DMS153 (cell line): ENCODE results near the gene CD247.

Source experiments
- DNase-seq: peaks from one replicate; lab custom pipeline; 2025; lab: John Stamatoyannopoulos, UW

CD247 gene

DNA sequence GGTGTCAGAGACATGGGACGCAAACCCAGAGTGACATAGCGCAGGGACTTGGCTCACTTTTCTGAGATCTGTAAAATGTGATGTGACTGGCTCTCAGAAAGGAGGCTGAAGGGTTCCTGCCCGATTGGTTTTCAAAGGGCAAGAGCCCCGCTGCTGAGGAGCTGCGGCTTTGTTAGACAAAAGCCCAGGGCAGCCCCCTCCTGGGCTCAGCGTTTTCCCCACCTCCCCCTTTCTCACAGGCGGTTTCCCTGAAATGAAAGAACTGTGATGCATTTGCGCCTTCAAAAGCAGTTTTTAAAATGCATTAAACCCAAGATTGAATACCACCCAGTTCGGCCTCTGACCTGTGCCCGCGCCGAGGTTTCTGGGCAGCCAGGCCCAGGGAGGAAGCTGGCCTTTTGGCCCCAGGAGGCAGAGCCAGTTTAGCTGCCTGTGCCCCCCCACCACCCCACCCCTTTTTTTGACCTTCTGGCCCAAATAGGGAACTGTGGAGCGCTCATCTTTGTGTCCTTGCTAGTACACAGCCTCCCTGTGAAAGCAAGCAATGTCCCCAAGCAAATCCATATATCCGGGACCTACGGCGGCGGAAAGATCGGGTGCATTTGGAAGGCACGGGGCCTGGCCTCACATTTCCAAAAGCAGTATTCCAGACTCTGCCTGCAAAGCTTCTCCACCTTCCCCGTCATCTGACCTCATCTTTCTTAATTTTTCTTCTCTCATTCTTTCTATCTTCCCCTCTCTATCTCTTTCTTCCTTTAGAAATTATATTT, 28.6 kb downstream of the CD247 start:
- no peak for DNase-seq

DNA sequence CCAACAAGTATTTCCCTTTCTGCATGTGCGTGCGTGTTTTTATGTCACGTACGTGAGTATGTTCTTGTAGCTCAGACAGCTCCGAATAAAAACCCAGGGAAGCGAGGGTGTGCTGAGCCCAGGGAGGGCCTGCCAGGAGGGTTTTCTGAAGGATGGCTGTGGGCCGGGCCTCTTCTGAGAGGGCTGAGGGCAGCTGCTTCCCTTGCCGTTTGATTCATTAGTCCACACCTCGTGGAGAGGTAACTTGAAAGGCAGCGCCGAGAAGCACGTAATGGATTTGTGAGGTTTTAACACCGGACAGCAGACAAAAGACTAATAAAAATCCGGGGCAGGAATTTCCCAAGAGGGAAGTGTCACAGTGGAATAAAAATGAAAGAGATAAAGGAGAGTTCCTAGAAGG, 29.5 kb downstream of the CD247 start:
- no peak for DNase-seq

DNA sequence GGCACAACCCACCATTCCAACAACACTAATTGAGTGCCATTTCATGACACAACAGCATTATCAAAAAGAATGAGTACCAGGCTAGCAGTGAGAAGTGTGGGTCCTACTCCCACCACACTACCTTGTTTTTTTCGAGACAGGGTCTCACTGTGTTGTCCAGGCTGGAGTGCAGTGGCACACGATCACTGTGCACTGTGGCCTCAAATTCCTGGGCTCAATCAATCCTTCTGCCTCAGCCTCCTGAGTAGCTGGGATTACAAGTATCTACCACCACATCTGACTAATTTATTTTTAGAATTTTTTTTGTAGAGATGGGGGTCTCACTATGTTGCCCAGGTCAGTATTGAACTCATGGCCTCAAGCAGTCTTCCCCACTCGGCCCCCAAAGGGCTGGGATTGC, 30.7 kb downstream of the CD247 start:
- DNase-seq: no peak

DNA sequence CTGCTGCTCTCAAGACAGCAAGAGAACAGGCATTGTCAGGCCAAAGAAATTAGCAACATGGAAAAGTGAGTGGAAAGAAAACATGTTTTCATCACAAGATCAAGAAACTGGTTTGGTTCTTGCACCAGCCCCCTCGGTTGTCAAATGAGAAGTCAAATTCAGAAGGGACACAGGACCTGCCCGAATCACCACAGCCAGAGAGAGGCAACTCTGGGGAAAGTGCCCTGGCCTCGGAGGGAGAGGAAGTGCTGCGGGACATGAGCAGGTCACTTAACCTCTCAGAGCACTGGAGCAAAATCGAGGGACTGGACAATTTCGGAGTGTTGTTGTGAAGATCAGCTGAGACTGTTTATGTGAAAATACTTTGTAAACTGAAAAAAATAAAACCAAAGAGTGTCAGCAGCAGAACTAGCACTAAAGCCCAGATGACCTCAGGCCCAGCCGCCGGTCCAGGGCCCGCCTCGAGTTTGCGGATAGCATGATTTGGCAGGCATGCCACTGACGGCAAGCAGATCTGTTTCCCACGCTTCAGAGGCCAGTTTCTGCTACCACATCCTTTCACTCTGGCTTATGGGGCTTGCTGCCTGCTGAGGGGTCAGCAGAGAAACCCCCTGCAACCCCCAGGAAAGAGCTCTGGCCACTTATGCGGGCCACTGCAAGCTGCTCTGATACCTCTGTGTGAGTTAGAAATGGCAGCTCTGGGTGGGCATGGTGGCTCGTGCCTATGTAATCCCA, 32.1 kb downstream of the CD247 start:
- no peak for DNase-seq

DNA sequence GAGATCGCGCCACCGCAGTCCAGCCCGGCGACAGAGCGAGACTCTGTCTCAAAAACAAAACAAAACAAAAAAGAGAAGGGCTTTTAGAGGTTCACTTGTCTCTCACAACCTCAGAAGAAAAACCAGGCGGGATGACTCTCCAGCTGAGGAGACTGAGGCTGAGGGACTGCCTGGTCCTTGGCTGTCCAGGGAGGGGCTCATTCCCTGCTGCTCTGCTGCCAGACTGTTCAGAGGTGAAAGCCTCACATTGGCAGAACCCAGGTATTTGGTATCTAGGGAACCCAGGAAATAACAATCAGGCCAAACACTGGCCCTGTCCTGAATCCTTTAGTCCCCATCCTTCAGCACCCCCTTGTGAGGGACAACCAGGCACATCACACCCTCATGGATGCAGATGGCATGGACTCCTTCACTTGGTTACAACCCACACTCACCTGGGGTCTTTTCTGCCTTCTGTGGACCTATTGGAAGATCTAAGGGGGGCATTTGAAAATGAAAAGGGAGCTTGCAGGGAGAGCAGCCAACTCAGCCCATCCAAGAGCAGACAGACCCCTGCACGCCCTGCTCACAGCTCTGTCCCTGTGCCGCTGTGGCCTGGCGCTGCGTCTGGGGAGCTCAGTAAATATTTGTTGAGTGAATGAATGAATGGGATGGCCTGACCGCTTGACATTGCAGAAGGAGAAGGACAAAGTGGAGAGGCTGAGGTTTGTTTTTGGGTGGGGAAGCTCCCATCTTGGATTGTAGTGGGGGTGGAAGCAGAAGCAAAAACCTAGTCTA, 33.4 kb downstream of the CD247 start:
- no peak for DNase-seq

DNA sequence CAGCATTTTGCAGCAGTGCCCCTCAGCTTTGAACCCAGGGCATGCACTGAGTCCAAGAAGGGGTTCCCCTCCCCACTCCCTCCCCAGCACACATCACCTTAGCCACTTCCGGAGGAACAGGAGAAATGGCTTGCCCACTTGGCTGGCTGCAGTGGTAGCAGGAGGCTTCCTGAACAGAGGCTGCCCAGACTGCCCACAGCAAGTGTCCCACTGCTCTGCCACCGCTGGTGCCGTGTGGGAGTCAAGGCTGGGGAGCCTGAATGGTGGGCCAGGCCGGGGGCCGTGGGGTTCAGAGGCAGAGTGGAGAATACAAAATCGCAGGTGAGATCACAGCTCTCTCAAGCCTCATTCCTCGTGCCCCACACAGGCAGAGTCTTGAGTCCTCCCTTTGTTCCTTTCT, 34.5 kb downstream of the CD247 start:
- DNase-seq: no peak

DNA sequence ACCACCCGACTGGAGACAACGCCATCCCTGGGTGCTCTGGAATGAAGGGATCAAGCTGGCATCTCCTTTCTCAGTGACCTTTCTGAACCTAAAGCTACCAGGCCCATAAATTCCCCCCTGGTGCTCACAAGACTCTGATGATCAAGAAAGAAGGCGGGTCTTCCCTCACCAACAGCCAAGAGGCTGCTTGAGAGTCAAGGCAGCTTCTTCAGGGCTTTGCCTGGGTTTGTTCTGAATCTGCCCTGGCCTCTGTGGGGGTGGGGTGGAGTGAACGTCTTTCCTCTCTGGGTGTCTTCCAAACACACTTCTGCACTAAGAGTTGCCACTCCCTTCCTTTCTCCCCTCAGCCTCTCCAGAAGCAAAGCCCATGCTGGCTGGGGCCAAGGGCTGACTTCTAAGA, 36.1 kb downstream of the CD247 start:
- DNase-seq: no peak

DNA sequence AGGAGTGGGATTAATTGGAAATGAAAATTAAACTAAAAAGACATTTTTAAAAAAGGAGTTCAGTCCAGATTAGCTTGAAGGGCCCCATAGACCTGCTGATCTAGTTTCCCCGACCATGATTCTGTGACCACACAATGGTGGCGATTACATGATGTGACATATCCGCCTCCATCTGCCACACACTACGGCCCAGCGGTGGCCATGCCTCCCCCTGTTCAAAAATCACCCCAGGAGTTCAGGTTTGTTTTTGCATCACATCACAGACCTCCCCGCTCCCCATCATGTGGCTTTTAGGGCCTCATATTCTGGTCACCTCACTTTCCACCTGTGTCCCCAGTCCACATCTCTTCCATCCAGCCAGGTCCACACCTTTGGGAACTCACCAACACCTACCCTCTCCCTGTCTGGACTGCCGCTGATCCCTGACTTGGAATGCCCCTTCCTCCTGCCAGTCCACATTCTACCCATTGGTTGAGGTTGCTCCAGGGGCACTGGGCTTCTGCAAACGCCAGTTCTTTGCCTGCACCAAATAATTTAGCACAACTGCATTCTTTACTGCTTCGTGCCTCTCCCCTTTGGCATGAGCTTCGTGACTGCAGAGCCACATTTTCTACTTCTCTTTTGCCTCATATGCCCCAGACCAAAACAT, 38.9 kb downstream of the CD247 start:
- DNase-seq: no peak

DNA sequence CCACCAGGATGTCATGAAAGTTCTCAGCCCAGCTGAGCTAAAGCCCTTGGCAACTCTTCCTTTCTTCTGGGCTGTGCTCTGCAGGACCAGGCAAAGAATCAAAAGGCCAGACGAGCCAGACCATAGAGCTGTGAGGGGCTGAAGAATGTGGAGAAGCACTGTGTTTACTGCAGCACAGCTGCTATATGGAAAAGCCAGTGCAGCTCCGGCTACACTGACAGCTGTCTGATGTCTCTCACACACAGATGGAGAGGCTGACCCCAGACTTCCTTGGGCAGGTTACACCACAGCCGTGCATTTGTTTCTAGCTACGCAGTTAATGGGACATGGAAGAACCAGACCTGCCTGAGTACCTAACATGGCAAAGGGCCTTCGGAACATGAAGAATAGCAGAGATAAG, 40.3 kb downstream of the CD247 start:
- no peak for DNase-seq

DNA sequence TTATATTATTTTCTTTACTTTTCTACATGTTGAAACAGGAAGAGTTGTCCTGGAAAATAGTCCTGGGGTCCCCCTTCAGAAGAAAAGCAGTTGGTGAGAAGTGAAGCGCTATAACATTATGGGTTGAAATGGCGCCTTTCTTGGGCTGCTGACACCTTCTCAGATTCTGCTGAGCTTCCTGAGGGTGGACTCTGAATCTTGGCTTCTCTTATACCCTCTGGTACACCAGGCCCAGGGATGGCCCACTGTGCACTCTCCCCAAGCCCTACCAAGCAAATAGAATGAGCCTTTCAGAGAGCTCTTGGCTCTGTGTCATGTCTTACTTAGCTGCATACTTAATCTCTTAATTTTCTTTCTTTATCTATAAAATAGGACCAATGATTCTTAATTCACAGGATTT, 42.3 kb downstream of the CD247 start:
- DNase-seq: no peak

DNA sequence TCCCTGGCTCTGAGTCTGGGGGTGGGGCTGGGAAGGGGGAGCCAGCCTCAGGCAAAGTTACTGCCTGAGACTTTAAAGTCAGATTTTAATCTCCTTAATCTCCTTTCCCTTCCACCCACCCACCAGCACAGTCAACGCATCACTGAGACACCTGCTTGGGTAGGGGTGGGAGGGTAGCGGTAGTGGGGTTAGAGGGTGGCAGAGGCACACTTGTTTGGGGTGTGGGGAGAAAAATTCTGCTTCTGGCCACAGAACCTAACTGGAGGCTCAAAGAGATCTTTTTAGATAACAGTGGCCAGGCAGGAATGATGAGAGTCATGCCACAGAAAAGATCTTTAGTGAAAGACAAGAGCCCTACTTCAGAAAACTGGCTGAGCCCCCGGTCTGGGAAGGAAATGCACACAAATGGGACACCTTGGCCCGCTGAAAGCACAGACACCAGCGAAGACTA, 44.1 kb downstream of the CD247 start:
- DNase-seq: no peak

DNA sequence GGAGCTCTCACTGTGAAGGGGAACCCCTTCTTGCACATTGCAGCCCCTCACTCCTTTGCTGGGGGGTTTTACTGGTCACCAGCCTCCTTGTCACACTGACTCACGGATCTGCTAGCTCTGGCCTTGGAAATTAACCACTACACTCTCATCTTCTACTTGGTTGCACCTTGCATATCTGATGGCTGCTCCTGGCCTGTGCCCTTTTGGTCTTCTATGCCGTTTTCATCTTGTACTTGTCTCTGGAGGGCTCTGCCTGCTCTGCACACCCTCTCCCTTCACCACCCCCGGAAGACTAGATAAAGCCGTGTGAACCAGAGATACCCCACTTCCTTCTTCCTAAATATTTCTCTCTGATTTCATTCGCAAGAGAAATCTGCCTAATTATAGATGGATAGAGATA, 44.6 kb downstream of the CD247 start:
- DNase-seq: no peak

DNA sequence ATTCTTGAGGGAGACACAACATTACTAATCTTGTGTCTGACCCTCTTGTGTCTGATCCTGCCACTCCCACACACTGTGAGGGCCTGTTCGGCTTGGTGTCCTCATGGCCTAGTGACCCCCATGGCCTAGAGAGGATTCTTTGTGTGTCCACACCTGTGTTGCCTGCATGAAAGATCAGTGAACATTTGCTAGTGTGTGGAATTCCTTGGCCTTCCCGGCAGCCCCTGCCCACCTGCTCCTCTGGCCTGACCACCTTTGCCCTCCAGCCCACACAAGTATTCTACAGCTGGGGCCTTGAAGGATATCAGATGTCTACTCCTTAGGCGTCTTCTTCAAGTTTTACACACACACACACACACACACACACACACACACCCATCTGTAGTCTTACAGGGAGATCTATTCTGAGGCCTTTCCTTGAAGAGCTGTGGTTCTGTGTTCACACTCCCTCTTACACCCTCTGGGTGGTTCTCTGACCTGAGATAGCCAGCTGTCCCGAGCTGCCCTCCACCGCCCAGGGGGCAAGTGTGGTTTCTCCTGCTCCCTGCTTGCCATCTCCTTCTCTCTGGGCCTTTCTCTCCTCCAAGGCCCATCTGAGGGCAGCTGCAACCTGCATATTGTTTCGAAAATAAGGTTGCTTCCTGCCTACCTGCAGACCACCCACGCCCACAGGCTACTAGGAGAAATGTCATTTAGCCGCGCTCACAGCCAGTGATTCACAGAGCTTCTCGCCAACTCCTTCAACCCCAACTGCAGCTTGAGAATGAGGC, 45.4 kb downstream of the CD247 start:
- no peak for DNase-seq

DNA sequence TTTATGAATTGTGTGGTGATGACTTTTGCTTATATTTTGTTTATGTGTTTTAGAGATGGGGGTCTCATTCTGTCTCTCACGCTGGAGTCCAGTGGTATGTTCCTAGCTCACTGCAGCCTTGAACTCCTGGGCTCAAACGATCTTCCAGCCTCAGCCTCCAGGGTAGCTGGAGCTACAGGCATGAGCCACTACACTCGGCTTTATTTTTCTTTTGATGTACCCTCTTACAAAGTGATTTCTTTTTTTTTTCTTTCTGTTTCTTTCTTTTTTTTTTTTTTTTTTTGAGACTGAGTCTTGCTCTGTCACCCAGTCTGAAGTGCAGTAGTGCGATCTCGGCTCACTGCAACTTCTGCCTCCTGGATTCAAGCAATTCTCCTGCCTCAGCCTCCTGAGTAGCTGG, 46.8 kb downstream of the CD247 start:
- no peak for DNase-seq

DNA sequence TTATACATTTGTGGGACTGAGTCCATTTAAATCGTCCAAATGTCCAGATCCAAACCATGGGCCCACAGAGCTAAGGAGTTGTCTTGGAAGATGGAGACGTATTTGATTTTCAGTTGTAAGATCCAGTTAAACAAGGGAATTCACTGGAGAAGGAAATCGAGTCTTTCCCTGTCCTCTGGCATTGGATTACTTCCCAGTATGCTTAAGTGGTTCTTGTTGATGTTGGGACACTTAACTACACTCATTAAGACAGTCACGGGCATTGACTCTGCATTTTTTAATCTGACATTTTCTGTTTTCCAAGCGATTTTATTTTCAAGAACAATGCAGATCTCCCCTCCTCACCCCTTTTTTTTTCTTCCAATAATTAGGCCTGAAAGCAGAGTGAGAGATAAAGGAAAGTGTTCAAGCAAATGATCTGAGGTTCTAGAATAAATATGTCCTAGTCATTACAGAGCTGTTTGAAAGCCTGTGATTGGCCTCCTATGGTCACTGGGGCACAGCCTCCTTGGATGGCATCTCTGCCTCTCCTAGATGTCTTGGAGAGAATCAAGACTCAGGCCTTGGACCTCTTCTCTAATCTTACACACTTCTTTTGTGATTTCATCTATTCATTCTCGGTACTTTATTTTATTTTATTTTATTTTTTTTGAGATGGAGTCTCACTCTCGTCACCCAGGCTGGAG, 48.9 kb downstream of the CD247 start:
- no peak for DNase-seq

DNA sequence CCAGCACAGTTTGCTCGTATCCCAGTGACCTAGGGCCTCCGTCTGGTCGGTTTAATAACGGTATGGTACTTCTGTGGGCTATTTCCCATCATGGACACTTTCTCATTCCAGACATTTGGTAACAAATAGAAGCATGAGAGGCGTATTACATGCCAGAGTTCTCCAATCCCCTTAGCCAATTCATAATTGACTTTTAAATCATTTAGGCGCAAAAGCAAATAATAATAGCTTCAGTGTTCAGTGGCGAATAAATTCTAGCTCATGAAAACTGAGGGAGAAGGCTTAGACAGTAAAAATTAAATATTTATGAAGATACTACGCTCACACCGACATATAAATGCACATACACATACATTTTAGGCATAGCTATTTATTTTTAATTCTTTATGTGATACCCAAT, 50.6 kb downstream of the CD247 start:
- DNase-seq: no peak

DNA sequence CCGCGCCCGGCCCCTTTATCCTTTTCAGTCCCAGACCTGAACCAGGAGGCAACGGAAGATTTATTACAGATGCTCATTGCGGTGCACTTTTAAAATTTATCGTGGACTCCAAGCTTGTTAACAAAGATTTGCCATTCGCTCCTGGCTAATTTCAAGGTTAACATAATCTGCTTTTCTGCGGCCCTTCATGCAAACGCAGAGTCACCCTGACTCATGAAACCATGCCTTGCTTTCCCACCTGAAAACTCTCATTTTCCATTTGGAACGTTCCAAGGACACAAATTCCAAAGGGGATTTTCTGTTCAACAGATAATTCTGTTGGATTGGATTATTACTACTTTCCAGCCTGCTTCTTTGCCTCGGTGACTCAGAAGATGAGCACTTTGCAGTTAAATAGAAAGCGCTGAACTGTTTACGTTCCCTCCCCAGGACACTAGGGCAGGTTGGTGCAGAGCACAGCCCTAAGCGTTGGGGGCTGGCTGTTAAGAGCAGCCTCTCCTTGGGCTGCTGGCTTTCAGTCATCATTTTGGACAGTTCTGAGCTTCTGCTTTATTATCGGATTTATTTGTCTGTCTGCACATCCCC, 51.1 kb downstream of the CD247 start:
- DNase-seq: no peak

DNA sequence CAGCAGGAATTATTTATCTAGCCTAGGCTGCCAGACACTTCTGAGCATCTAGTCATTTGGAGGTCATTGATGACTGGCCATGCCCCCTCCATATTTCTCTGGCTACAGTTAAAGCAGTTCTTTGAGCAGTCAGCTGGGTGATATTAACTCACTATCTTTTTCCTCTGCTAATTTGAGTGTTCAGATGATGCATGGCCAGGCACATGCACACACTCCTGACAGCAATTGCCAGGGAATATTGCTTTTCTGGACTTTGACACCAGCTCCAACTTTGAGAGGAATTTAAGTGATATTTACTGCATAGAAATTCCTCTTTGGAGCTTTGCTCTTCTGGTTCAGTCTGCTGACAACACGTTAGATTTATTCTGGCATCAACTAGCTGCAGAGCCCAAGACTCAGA, 52.6 kb downstream of the CD247 start:
- no peak for DNase-seq

DNA sequence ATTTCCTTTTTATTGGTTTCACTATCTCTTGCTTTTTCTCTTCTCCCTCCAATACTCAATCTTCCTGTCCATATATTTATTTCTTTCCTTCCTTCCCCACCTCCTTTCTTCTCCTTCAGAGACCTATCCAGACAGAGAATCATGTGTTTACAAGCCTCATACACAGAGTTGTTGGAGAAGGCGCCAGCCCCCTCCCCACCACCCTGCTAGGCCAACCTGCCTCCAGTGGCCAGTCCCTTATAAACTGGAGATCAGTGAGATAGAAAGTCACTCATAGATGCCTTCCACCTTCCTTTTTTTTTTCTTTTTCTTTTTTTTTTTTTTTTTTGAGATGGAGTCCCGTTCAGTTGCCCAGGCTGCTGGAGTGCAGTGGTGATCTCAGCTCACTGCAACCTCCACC, 53.3 kb downstream of the CD247 start:
- no peak for DNase-seq

DNA sequence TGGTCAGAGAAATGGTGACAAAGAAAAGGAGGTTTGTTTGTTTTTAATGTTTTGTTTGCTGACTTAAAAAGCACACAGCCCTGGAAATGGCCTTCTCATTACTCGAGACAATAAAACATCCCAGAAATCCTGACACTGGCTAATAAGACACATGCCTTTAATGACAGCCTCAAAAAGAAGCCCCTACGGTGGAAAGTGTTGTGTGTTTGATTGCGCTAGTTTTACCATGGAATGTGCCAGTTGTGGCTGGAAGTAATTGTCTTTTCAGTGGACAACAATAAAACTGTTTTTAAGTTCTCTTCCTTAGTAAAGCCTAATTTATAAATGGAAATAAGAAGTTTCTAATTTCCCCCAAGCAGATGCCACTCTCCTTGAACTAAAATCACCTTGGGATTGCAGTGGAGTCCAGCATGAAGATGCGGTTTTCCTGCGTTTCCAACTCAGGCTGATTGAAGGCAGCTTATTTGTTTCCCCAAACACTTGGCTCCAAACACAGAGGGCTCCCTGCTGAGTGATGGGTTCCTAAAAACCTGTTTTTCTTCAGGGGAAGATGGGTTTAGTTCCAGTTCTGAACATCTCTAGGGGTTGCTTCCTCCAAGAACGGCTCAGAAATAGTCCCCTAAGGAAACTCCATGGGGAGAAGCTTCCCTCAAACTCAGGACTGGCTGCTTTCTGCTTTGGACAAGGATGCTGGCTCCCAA, 54.3 kb downstream of the CD247 start:
- DNase-seq: no peak
